Smooth muscle cell (in vitro differentiated cells): ENCODE measurements around the gene MYO1A. TPM values are rescaled to one million over a fixed set of nuclear protein-coding genes. Genes with fewer than 3 reads are reported as not detected.
"Not testable (repeated sequence)": the region's sequence is repeated elsewhere in the genome, so short reads cannot be mapped to it uniquely, and the experiment has no call there.

ENCODE experiments used
- DNase-seq: peaks from one replicate; lab custom pipeline; 2025; ENCODE audit not compliant: unreplicated experiment; lab: John Stamatoyannopoulos, UW
- H2AFZ ChIP-seq: fragments of 200-600 bp; sonication (generic); 2 replicates; pipeline ENCODE4 v1.6.0; 2016; ENCODE audit warnings: antibody characterized with exemption, low read depth, mild to moderate bottlenecking
- H3F3A ChIP-seq: fragments of 200-600 bp; sonication (generic); 2 replicates; pipeline ENCODE4 v1.6.0; 2017; ENCODE audit warnings: antibody characterized with exemption, low read depth
- H3K27ac ChIP-seq: fragments of 200-600 bp; sonication (generic); 2 replicates; pipeline ENCODE4 v1.5.1; 2016; ENCODE audit warnings: low read depth, mild to moderate bottlenecking
- H3K27me3 ChIP-seq: fragments of 200-600 bp; sonication (generic); 2 replicates; pipeline ENCODE4 v1.6.1; 2016; ENCODE audit warnings: low read depth, mild to moderate bottlenecking
- H3K36me3 ChIP-seq: fragments of 200-600 bp; sonication (generic); 2 replicates; pipeline ENCODE4 v1.5.1; 2016; ENCODE audit warnings: low read depth
- H3K4me1 ChIP-seq: fragments of 200-600 bp; sonication (generic); 2 replicates; pipeline ENCODE4 v1.5.1; 2016; ENCODE audit warnings: low read depth
- H3K4me2 ChIP-seq: fragments of 200-600 bp; sonication (generic); 2 replicates; pipeline ENCODE4 v1.6.0; 2016; ENCODE audit warnings: mild to moderate bottlenecking
- H3K4me3 ChIP-seq: fragments of 200-600 bp; sonication (generic); 2 replicates; pipeline ENCODE4 v1.5.1; 2016; ENCODE audit warnings: mild to moderate bottlenecking
- H3K79me2 ChIP-seq: fragments of 200-600 bp; sonication (generic); 2 replicates; pipeline ENCODE4 v1.6.0; 2016; ENCODE audit warnings: low read depth, mild to moderate bottlenecking
- H3K9ac ChIP-seq: fragments of 200-600 bp; sonication (generic); 2 replicates; pipeline ENCODE4 v1.6.0; 2016; ENCODE audit warnings: low read depth
- H3K9me3 ChIP-seq: fragments of 200-600 bp; sonication (generic); replicated peaks from 2 replicates; pipeline ENCODE4 v1.5.1; 2016; ENCODE audit warnings: low read depth
- H4K20me1 ChIP-seq: fragments of 200-600 bp; sonication (generic); 2 replicates; pipeline ENCODE4 v1.6.0; 2016; ENCODE audit warnings: low read depth
- CTCF ChIP-seq: fragments of 200-600 bp; sonication (generic); IDR thresholded peaks from 2 replicates; pipeline ENCODE4 v1.5.1; 2017; ENCODE audit warnings: borderline replicate concordance, mild to moderate bottlenecking, antibody characterized with exemption; ENCODE audit not compliant: insufficient read depth, poor library complexity, severe bottlenecking
- WGBS: methylation state at CpG from one replicate; pipeline ENCODE4 v1.1.7; 2016; ENCODE audit warnings: low lambda C conversion rate; 5-methylcytosine and 5-hydroxymethylcytosine counted together
- polyA plus RNA-seq: library from polyadenylated mRNA; unstranded; fragments of >200 nt; fragmentation: Nextera tagmentation; extraction: Ambion mirVana; gene quantifications from 2 replicates; pipeline ENCODE4 v1.2.1, GENCODE V29; 2016
- total RNA-seq: library from RNA; depleted of rRNA; stranded (reverse); fragments of >200 nt; gene quantifications from 2 replicates; pipeline ENCODE4 v1.2.3, GENCODE V29; 2014

The MYO1A gene
- total and polyA plus RNA-seq, 2 experiments from 2014 or later, result not detected

- WGBS, result 22% methylated on average over 5 of the region's 5 CpGs
- Histone ChIP-seq H3K4me3 (no peak overlapping the region), H3K79me2 (no peaks in the 10 kb centered on the region), H3K27me3 (no peaks in the 10 kb centered on the region), H3K9me3 (no peaks in the 10 kb centered on the region), H3K4me2 (peak overlapping the region; percentile 25), H3K36me3 (no peaks in the 10 kb centered on the region), H2AFZ (no peak overlapping the region), H3K9ac (no peak overlapping the region), H3K27ac (peak overlapping the region; percentile 41), H4K20me1 (no peaks in the 10 kb centered on the region), H3K4me1 (peaks cover 6% of the 10 kb centered on the region), H3F3A (peaks cover 19% of the 10 kb centered on the region)
- DNase-seq, result no peak
- TF ChIP-seq CTCF, result no peak
These were observed 61.7 kb downstream of the MYO1A start for GRCh38 chr12:56988207-56988739.

- WGBS, result 26% methylated on average over 11 of the region's 11 CpGs
- no peak overlapping the region for H3K9ac ChIP-seq
- H3K79me2 ChIP-seq, result no peaks in the 10 kb centered on the region
- peak; percentile 57 for DNase-seq
- H2AFZ ChIP-seq, result no peak overlapping the region
- H3F3A ChIP-seq, result peaks cover 19% of the 10 kb centered on the region
- no peaks in the 10 kb centered on the region for H3K27me3 ChIP-seq
- H3K36me3 ChIP-seq, result no peaks in the 10 kb centered on the region
- H3K4me3 ChIP-seq, result no peak overlapping the region
- no peaks in the 10 kb centered on the region for H3K9me3 ChIP-seq
- H3K4me2 ChIP-seq, result peak overlapping the region; percentile 25
- TF ChIP-seq CTCF, result peak; percentile 97
- no peaks in the 10 kb centered on the region for H4K20me1 ChIP-seq
- H3K27ac ChIP-seq, result no peak overlapping the region
- H3K4me1 ChIP-seq, result peaks cover 6% of the 10 kb centered on the region
These were observed 62.3 kb downstream of the MYO1A start for GRCh38 chr12:56987551-56988053.

- Histone ChIP-seq H4K20me1 (no peaks in the 10 kb centered on the region), H3K9me3 (no peaks in the 10 kb centered on the region), H3K4me3 (no peak overlapping the region), H2AFZ (no peak overlapping the region), H3K36me3 (no peaks in the 10 kb centered on the region), H3K4me1 (peaks cover 6% of the 10 kb centered on the region), H3K4me2 (no peak overlapping the region), H3F3A (peaks cover 19% of the 10 kb centered on the region), H3K27me3 (no peaks in the 10 kb centered on the region), H3K9ac (no peak overlapping the region), H3K27ac (peak overlapping the region; percentile 66), H3K79me2 (no peaks in the 10 kb centered on the region)
- DNase-seq, result no peak
- TF ChIP-seq CTCF, result no peak
These were observed 62.9 kb downstream of the MYO1A start for GRCh38 chr12:56987011-56987410.

GRCh38 chr12:56985714-56986113, 64.2 kb downstream of the MYO1A start:
- not testable (repeated sequence) for H3K4me2 ChIP-seq, H3K27me3 ChIP-seq, H3K9me3 ChIP-seq, DNase-seq, H3K4me1 ChIP-seq, H3K36me3 ChIP-seq, H3K79me2 ChIP-seq, H2AFZ ChIP-seq, H3K9ac ChIP-seq, H3K4me3 ChIP-seq, H4K20me1 ChIP-seq
- WGBS, result 34% methylated on average over 5 of the region's 6 CpGs
- Histone ChIP-seq H3K27ac (peak overlapping the region; percentile 66), H3F3A (peaks cover 19% of the 10 kb centered on the region)
